COLO829 (cell line): Measurements from ENCODE around the gene GFRA1.

Experiments
- DNase-seq: peaks from one replicate; pipeline ENCODE4 v3.0.0; 2012; ENCODE audit warnings: low spot score

The GFRA1 gene

DNA sequence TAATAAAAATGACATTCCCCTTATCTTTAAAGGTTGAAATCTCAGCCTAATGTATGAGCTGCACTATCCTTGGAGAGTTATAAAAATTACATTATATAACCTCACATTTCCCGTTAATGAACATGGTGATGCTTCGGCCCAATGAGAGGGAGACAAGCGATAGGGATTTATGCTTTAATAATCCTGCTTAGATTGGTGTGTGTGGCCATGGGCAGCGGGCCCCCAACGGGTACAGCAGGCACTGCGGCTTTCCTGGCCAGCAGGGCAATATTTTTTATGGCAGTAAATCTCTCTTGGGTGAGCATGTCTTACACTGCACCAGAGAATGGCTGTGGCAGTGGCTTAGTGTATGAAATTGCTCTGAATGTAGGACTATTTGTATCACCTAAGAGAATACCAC, 246.3 kb downstream of the GFRA1 start:
- DNase-seq = no peak

DNA sequence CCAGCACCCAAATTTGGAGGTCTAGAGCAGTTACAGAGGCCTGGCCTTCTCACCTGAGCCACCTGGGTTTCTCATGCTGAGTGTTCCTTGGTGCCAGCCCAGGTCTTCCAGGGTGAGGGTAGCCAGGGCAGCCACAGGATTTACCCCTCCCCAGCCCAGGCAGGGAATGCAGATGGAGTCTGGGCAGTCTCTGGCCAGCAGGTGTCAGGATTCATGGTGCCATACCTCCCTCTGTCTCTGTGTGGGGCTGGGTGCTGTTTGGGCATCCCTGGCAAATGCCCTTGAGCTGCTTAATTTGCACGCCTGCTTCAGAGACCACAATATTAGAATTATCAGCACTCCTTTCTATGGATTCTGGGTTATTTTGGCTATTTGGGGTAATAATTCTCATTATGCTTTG, 246.7 kb downstream of the GFRA1 start:
- DNase-seq = no peak

DNA sequence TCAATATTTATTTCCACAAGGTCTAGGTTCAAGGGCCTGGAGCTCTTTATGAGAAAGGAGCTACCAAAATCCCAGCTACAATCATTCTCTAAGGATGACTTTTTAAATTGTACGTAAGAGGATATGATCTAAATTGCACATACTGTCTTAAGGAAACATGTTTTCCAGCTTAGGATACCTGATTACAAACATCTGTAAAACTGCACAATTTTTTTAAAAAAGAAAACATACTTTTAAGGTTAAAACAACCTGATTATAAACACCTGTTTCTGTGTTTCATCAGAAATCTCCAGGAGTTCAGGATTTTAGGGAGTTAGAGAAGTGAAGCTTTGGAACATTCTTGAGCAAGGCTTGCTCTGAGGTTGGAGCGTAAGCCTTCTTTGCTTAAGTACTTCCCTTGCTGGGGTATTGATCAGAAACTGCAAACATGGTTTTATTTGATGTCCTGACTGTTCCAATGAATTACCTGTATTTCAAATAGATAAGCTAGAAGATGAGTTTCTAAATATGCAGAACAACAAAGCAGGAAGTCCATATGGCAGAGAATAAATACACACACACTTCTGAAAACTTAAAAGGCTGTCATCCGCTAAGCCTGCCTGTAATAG, 248.6 kb downstream of the GFRA1 start:
- no peak for DNase-seq

GRCh38 chr10:116017405-116017804, 255.6 kb downstream of the GFRA1 start:
- DNase-seq = no peak

DNA sequence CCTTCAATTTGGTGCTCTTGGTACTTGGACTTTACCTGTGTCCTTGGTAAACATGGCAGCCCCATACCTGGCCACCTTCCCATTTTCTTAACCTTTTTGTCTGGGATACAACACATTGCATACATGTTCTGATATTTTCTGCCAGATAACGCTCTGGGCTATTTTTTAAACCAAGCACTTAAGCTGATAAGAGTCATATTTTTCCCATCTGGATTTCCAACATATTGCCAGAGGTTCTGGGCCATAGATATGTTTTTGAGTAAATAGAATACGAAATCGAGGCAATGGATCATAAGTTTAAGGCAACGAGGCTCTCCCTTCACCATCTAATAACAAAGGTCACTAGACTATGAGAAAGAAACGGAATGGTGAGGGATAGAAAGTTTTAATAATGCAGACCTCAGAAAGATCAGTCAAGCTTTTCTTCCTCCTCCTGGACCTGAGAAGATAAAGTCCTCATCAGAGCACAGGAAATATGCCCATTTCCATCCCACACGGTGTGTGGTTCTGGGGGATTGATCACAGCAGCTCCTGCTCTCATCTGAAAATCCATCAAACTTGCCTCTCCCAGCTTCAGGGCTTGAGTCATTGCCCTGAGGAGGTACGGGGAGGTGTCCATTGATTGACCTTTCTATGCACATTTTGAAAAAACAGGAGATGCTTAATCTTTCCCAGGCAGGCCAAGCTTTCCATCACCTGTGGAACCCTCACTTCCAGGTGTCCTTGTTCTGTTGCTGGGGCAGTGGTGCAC, 257.2 kb downstream of the GFRA1 start:
- DNase-seq = no peak

- DNase-seq = no peak
These were observed 258.0 kb downstream of the GFRA1 start for GRCh38 chr10:116014871-116015582.

DNA sequence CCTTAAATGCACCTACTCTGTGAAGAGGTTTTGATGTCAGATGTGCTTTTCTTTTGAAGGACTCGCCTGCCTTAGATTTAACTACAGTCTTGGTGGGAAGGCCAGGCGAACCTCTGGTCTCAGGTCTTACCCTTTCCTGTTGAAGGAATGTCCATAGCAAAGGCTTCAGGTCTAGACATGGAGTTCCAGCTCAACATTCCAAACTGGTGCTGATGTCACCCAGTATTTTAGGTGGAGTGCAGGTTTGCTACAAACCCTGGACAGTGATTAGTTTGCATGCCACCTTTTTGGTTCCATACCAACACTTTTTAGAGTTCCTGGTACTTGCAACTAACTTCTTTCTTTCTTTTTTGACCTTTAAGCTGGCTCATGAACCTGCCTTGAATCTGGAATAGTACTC, 258.7 kb downstream of the GFRA1 start:
- DNase-seq = no peak

- no peak for DNase-seq
These were observed 261.1 kb downstream of the GFRA1 start for GRCh38 chr10:116011929-116012328.

DNA sequence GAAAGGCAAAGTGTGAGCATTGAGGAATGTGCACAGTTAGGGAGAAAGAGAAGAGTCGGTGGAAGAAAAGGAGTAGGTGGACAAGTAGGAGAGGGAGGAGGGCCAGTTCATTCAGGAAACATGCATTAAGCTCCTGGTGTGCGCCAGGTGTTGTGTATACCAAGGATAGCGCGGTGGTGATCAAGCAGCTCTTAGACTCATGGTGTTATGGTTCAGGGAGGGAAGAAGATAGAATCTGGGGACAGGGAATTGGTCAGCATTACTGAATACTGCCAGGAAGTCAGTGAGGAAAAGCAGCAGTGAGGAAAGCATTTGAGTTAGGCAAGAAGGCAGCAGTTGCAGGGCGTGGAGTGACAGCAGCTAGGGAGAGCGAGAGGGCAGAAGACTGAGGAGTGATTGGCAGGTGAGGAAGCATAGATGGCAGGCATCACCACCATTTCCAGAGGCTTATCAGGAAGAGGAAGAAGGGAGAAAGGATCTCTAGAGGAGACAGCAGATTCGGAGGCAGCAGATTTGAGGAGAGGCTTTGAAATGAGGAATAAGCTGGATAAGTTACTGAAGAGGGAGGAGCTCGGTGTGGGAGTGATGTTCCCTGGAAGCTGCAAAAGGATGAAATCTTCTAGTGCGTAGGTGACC, 265.6 kb downstream of the GFRA1 start:
- no peak for DNase-seq
